Transverse colon (tissue), 4 donors: ENCODE results near the gene ZKSCAN4.

Experiments
- CTCF ChIP-seq, 5 experiments: fragments of 200-600 bp in 3 of 5; fragments of 450-650 bp in 2 of 5; sonication (generic) in 3 of 5; IDR thresholded peaks; 1 replicate in 2 of 5; 2 replicates in 3 of 5; pipeline ENCODE4 v1.5.1; 2016 to 2017; ENCODE audit warnings: antibody characterized with exemption in 5 of 5, inconsistent platforms in 3 of 5, mild to moderate bottlenecking in 2 of 5, moderate library complexity in 1 of 5
- POLR2A ChIP-seq: fragments of 450-650 bp; IDR thresholded peaks from one replicate; pipeline ENCODE4 v1.6.1; 2016; ENCODE audit warnings: antibody characterized with exemption, mild to moderate bottlenecking, moderate library complexity
- POLR2AphosphoS5 ChIP-seq, 3 donors: sonication (generic); formaldehyde crosslinking; IDR thresholded peaks; one replicate each; pipeline ENCODE4 v1.6.1; 2016; ENCODE audit warnings: antibody characterized with exemption in 3 of 3

- TF ChIP-seq POLR2AphosphoS5 (IDR thresholded peaks at IDR 0.05) (peak; percentile 47 to 71 (median 52)), CTCF (IDR thresholded peaks at IDR 0.05) (no peak), POLR2A (peak; percentile 31)
Measured at GRCh38 chr6:28225056-28225834, 26.8 kb downstream of the ZKSCAN4 start, which contains the start of gene ZSCAN9.
